GM21619 (cell line): ENCODE measurements around the gene FAM184B.

Experiments
- ATAC-seq: cut with Tn5 transposase; IDR thresholded peaks from one replicate; pipeline ENCODE4 v1.9.1; 2021; ENCODE audit not compliant: unreplicated experiment

Gene FAM184B

GRCh38 chr4:17781300-17782287 is at the start of gene FAM184B:
Gene FAM184B, minus strand, starts transcription at chr4:17781621. Its CDS starts 322 bp downstream, at chr4:17781299.
- no peak for ATAC-seq

DNA sequence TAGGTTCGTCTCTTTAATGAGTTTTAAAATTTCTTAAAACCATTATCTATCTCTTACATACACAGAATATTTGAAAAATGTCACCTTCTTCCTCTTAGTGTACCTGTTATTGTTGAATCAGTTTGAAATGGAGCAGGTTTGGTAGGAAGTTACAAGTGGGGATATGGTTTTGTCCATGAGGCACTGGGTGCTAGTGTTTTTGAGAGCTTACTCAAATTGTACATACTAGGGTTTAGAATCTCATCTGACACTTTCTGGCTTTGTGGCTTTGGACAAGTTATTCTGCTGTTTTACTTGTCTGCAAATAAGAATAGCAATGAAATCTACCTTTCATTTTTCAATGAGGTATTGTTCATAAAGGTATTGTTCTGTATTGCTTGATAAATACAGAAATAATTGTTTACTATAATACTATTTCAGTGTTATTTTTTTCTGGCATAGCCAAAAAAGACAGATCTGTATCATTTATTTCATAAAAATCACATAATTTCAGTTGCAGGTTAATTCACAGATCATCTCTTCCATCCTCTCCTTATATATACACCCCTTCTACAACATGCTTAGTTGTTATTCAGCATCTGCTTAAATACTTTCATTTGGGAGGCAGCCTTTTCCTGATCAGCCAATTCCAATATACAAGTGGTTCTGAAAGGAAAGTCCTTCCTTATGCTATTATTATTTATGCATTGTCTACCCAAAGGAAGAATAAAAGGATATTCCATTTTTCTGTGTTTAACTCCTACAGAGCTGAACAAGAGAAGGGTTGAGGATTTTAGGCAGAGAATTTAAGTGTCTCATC is 42.6 kb upstream of the FAM184B start:
- ATAC-seq = no peak

- peak; percentile 82 for ATAC-seq
These were observed 35.6 kb upstream of the FAM184B start for GRCh38 chr4:17817027-17817426.

DNA sequence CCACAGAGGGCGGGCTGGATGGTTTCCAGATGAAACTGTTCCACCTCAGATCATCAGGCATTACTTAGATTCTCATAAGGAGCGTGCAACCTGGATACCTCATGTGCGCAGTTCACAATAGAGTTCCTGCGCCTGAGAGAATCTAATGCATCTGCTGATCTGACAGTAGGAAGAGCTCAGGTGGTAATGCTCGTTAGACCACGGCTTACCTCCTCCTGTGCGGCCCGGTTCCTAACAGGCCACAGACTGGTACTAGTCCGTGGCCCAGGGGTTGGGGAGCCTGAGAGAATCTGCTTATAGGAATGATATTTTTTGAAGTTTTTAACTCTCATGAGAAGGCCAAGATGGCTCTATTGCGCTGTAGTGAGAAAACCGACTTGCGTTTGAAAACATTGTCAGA is 34.7 kb upstream of the FAM184B start:
- ATAC-seq = no peak

- ATAC-seq = no peak
These were observed 32.7 kb upstream of the FAM184B start for GRCh38 chr4:17814140-17814539.

DNA sequence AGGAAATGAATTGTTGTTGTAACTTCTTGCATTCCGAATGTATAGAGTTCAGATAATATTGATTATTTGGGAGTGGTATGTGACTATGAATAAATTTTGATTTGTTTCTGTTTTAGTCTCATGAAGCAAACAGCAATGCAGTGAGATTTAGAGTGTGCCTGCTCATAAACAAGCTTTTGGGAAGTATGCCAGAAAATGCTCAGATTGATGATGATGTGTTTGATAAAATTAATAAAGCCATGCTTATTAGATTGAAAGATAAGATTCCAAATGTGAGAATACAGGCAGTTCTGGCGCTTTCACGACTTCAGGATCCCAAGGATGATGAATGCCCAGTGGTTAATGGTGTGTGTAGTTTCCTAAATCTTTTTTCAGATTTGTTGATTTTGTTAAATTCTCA is 31.4 kb upstream of the FAM184B start:
- ATAC-seq = no peak

GRCh38 chr4:17812125-17812524 is 30.7 kb upstream of the FAM184B start:
- ATAC-seq = no peak

DNA sequence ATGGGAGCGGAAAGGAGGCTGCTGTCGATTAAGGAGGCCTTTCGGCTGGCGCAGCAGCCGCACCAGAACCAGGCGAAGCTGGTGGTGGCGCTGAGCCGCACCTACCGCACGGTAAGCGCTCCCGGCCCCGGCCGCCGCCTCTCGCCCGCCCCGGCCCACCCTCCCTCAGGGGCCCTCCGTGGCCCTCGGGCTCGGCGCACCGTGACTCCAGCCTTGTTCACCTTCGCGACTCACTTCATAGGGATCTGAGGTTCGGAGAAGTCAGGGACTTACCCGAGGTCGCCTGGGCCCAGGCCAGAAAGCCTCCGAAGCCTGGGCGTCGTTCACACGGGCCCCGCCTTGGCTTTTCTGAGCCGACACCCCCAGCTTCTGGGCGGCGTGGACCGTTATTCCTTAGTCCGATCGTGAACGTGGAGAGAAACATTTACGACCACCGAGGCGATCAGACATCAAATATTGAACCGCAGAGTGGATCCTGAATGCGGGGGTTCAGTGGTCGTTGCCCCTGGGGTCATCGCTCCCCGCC is 29.7 kb upstream of the FAM184B start:
- ATAC-seq = peak; percentile 28

DNA sequence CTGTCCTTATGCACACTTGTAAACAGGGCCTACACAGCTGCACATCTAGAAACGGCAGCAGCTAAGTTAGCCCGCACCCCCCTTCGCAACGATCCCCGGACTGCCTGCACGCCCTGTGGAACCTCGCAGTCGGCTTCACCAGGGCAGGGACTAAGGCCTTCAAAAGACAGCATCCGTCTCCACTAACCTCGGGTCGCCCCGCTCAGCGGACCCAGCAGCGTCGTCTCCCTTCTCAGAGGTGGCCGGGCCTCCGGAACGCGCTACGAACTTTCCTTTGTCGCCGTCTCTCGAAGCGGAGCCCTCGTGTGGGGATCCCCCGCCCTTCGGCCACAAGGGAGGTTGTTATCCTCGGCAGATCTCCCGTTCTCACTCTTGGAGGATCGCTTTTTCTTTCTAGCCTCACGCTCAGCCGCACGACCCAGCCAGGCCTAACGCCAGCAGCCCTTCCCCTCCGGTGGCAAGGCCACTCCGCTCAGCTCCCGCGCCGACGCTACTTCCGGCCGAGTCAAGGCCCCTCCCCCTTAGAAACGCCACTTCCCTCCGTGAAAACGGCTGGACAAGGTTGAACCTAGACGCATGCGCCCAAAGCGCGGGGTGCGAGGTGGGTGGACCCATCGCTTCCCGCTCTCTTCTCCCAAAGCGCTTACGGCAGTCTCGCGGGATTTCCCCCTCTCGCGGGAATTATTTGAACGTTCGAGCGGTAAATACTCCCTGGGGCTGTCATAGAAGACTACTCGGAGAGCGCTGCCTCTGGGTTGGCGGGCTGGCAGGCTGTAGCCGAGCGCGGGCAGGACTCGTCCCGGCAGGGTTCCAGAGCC is 29.0 kb upstream of the FAM184B start, which contains the start of the genes DCAF16 and NCAPG:
DCAF16 (minus strand) TSS at position 498 of the 818 bp plus-strand sequence. CDS start 6,616 bp downstream, outside the sequence.
NCAPG (plus strand) TSS at position 720 of the 818 bp plus-strand sequence. CDS start 99 bp downstream, outside the sequence.
- ATAC-seq = peak; percentile 88

GRCh38 chr4:17809667-17810066 is 28.2 kb upstream of the FAM184B start:
- no peak for ATAC-seq

GRCh38 chr4:17807446-17807845 is 26.0 kb upstream of the FAM184B start:
- ATAC-seq = no peak

DNA sequence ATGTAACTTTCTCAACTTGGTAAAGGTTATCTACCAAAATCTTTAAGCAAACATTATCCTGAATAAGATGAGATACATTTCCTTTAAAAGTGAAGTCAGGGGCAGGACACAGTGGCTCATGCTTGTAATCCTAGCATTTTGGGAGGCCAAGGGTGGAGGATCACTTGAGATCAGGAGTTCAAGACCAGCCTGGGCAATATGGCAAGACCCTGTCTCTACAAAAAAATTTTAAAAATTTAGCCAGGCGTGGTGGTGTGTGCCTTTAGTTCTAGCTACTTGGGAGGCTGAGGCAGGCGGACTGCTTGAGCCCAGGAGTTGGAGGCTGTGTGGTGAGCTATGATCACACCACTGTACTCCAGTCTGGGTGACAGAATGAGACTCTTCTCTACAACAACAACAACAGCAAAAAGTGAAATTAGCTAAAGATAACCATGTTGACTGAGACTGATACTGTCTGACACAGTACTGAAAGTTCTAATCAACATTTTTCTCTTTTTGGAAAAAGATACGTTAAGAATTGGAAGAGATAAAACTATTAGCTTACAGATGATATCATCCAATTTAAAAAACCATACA is 24.2 kb upstream of the FAM184B start:
- no peak for ATAC-seq

DNA sequence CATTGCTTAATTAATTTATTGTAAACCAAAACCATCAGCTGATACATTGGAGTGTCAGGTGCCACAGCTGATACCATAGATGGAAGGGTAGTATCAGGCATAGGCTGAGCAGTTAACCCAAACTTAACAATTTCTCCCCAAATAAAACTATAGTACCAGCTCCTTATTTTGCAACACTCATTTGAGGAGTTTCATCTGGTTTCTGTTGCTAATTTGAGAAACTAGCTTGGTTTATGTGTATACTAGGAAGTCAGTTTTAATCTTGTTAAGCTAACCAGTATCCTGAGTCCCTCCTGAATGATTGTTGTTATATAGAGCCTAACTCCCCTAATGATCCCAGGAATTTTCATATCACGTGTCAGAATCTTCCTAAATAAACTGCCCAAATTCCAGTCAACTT is 16.4 kb upstream of the FAM184B start:
- no peak for ATAC-seq

DNA sequence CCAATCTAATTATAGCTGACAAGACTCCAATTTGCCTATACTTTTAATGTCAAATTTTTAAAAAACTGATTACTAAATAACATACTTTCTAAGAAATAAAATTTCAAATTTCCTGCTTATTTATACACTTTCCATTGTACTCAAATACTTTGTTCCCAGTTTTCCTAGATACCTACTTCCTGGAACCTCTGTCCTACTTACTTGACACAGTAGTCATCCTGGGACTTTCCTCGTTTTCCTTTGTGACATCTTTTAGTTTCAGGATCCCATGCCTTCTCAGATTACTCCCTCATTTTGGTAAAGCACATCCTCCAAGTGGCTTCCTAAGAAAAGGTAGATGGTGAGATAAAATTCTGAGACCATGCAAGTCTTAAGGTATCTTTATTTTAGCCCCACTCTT is 13.3 kb upstream of the FAM184B start:
- ATAC-seq = no peak

GRCh38 chr4:17788956-17789355 is 7.5 kb upstream of the FAM184B start:
- ATAC-seq = no peak

DNA sequence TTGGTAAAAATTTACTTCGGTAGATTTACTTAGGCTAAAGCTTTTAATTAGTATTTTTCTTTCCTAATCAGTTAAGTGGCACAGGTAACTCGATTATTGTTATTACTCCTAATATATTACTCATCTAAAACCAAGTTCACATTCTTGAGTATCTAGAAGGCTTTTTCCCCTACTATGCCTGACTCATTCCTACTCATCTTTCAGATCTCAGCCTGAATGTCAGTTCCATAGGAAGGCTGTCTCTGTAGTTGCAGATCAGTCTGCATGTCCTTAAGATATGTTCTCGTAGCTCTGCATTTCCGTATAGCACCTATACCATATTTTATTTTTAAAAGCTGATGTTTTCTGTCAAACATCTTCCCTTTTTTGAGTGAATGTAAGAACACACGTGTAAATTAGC is 5.9 kb upstream of the FAM184B start:
- no peak for ATAC-seq

DNA sequence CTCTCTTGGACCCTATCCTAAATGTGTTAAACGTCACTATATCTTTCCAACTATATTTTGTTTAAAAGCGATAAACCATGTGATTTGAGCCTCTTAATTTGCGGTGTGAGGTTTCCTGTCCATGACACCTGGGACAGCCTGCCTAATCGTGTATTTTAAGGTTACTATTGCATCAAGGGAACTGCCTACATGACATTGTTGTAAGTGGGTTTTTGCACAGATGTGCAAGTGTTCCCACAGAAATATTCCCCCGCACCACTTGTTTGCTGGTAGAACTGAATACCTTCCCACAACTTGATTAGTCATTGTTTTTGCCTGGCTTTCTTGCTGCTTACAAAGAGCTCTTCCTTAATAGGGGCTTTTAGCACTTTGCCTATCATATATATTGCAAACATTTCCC is 5.1 kb upstream of the FAM184B start:
- ATAC-seq = no peak

GRCh38 chr4:17785858-17786257 is 4.4 kb upstream of the FAM184B start:
- no peak for ATAC-seq

DNA sequence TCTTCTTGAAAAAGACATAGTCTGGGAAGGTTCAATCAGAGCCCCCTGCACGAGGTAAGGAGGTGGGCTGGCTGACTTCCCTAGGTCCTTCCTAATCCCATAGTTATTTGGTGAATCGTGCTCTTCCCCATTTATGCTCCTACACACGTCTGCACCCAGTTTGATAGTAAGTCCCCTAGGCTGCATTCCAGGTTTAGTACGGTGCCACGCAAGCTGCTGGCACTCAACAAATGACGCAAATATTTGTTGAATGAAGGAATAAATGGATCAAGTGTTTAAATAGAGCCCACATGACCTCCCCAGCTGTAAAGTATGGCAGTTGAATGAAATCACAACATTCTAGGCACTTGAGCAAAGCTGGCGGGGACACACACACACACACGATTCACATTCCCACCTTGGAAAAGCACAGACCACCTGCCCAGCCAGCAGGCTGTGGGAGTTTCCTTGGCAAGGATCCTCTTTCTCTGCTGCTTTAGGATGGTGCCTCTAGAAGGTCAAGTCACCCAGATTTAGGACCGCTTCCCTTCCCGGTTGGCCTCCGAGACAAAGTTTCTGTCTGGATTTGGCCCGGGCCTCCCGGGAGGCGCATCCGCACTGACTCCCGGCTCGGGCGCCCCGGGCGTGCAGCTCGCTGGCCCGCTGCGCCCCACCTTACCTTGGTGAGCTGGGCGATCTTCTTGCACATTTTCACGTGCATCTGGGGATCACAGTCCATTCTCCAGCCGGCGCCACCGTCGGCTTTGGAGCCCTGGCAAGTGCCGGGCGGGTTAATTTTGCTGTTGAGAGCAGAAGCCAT is 721 bp downstream of the FAM184B start:
- no peak for ATAC-seq
